ENCODE results near the gene LPP.

GRCh38 chr3:188573956-188574355 is 420.0 kb downstream of the LPP start:
- TF ChIP-seq CTCF (IDR thresholded peaks at IDR 0.05) = no peak
- TF ChIP-seq POLR2A (IDR thresholded peaks at IDR 0.05) = no peak
- no peak for TF ChIP-seq EP300 (IDR thresholded peaks at IDR 0.05)
